NOMO-1 treated with DMSO at 0.1 percent for 48 hours (cell line): ENCODE results near the gene ITPRIPL1.
"Not testable (repeated sequence)": the region's sequence is repeated elsewhere in the genome, so short reads cannot be mapped to it uniquely, and the experiment has no call there.

Source experiments
- DNase-seq: peaks from one replicate; lab custom pipeline; 2025; ENCODE audit not compliant: unreplicated experiment; lab: John Stamatoyannopoulos, UW

The ITPRIPL1 gene, protein sequence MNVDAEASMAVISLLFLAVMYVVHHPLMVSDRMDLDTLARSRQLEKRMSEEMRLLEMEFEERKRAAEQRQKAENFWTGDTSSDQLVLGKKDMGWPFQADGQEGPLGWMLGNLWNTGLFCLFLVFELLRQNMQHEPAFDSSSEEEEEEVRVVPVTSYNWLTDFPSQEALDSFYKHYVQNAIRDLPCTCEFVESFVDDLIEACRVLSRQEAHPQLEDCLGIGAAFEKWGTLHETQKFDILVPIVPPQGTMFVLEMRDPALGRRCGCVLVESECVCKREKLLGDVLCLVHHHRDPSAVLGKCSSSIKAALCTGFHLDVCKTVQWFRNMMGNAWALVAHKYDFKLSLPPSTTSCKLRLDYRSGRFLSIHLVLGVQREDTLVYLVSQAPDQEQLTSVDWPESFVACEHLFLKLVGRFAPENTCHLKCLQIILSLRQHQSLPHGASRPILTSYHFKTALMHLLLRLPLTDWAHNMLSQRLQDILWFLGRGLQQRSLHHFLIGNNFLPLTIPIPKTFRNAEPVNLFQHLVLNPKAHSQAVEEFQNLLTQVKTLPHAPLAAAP

DNA sequence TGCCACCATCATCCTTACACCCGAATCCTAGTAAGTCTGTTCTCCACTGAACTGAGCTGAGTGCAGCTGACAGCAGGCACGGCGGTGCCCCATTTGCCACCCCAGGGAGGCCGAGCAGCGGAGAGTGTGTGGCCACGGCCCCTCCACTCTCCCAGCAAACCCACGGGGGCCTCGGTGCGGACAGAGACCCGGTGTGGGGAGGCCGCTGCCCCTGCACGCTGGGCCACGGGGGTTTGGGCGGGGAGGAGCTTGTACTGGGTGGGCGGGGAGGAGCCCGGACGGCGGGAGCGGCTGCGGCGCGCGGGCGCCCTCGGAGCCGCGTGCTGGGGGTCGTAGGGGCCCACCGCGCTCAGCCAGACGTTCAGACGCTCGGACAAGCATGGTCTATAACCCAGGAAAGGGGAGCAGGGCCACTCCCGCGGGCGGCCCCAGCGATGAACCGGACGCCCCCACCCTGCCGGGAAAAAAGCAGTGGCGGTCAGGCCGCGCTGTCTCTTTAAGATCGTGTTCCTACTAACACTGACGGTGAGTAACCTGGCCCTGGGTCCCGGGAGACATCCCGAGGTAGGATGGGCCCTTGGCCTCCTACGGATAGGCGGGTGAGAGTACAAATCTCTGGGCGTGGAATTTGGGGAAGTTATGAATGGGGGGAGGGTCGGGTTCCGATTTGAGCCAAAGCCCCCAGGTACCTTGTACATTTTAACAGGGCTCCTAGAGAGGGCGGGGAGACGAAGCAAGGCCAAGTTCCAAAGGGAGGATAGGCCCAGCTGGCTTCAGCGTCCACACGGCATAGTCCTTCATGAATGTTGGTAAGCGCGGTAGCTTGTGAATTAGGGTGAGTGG lies at the start of gene ITPRIPL1:
ITPRIPL1 (plus strand) TSS at position 277 of the 843 bp plus-strand sequence; CDS start at position 800, 523 bp downstream.
- DNase-seq = peak; percentile 3

DNA sequence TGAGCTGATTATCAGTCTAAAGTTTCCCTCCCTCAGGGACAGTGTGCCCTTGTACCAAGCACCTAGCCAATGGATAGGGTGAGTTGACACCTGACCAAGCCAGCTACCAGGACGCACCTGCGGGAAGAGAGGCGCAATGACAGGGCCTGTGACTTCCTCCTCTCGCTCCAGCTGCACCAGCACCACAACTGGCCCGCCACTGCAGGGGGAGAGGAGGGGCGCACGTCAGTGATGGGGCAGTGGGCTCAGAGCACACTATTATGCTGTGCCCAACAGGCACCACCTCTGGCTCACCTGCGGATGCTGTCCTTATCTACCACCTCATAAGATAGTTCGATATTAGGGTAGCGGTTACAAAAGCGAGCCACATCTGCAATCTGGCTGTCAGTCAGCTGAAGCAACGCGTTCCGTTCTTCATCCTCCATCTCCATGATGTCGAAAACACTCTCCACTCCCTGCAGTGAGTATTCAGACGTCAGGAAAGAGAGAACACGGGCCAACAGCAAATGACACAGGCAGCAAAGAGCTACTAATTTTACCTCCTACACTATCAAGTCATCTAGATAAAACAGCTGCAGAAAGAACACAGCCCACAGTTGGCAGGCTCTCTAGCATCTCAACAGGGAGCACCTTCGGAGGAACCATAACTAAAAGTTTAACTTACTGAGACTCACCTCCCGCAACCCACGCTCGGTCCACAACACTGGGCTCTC lies 48.2 kb upstream of the ITPRIPL1 start:
- DNase-seq = no peak

DNA sequence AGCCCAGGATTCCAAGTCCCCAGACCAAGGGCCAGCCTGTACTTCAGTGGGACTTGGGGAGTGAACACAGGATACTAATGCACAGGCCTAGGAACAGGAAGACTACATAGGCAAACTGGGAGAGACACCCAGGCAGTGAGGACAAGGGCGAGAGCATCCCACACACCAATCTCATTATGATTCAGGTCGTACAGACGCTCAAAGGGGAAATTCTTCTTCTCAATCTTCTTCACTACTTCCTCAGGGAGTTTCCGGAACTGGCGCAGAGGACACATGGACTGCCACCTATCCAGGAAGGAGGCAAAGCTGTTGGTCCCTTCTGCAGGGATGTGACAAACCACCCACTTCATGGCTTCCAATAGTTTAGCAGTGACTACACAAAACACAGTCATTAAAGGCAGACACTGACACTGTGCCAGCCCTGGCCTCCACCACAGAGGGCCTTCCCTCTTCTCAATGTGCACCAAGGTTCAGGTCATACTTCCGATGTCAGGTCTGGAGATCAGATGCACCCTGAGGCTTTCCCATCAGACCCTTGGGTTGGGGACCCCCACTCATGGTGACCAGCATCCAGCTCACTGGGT lies 37.8 kb upstream of the ITPRIPL1 start:
- no peak for DNase-seq

DNA sequence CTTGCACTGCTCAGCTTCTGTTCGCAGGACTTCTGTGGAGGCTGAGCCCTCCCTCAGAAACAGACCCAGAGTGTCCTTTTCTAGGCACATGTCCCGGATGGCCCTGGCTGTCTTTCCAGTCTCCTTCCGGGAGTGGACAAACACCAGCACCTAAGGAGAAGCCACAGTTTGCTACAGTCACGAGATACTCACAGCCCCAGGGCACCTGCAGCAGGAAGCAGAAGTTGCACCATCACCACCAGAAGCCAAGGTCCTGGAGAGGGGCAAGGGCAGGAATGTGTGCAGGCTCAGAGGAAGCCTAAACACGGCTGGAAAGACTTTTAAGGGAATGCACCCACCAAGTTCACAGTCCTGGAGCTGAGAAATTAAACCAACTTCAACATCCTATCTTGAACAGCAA lies 33.4 kb upstream of the ITPRIPL1 start:
- DNase-seq = no peak

DNA sequence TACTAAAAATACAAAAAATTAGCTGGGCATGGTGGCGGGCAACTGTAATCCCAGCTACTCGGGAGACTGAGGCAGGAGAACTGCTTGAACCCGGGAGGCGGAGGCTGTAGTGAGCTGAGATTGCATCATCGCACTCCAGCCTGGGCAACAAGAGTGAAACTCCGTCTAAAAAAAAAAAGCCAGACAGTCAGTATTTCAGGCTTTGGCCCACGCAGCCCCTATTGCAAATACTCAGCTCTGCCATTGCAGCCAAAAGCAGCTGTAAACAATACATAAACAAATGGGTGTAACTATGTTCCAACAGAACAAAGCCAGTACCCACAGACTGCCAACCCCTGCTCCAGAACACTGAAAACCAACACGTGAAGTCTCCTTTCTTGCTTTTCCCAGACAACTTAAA lies 30.8 kb upstream of the ITPRIPL1 start:
- not testable (repeated sequence) for DNase-seq

DNA sequence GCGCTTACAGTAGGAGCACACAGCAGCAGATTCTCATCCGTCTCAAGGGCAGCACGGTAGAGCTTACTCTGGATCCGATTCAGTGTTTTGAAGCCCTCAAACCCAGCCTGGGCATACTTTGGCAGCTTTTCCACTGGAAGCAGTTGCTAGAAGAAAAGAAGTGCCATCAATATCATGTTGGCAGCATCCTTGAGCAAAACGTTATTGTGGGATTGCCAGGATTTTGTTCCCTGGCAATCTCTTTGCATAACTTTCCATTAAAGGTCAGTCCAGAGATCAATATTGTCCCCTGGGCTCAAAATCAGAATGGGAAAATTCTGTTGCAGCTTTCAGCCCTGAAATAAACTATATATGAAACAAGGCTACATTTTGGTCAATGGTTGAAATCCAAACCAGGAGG lies 28.2 kb upstream of the ITPRIPL1 start:
- no peak for DNase-seq

DNA sequence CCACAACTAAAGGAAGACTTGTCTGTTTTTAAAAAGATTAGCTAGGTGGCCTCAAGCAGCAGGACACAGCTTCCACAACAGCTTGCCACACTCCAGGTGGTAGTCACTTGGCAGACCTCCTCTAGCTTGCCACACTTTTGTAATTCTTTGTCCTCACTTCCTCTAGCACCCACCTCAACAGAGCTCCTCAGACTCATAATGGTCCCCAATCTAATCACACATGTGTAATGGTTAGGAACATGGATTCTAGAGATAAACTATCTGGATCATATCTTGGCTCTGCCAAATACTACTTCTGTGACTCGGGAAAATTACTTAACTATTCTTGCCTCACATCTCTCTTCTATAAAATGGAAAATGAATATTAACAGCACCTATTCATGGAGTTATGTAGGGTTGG lies 23.3 kb upstream of the ITPRIPL1 start:
- no peak for DNase-seq

DNA sequence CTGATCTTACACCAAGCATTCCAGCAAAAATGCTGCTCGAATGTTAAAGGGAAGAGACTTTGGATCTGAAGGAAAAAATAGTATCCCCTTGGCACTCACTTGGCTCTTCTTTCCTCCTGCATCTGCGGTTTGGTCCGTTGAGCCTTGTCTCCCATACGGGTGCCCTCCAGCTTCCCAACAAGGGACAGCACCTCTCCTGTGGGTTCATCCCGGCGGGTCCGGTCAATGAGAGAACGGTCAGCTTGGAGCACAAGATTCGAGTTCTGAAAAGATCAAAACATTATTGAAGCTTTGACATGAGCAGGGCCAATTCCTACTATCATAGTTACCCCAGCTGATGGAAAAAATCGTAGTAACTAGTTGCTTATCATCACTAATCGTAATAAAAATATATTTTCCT lies 20.5 kb upstream of the ITPRIPL1 start:
- DNase-seq = no peak

DNA sequence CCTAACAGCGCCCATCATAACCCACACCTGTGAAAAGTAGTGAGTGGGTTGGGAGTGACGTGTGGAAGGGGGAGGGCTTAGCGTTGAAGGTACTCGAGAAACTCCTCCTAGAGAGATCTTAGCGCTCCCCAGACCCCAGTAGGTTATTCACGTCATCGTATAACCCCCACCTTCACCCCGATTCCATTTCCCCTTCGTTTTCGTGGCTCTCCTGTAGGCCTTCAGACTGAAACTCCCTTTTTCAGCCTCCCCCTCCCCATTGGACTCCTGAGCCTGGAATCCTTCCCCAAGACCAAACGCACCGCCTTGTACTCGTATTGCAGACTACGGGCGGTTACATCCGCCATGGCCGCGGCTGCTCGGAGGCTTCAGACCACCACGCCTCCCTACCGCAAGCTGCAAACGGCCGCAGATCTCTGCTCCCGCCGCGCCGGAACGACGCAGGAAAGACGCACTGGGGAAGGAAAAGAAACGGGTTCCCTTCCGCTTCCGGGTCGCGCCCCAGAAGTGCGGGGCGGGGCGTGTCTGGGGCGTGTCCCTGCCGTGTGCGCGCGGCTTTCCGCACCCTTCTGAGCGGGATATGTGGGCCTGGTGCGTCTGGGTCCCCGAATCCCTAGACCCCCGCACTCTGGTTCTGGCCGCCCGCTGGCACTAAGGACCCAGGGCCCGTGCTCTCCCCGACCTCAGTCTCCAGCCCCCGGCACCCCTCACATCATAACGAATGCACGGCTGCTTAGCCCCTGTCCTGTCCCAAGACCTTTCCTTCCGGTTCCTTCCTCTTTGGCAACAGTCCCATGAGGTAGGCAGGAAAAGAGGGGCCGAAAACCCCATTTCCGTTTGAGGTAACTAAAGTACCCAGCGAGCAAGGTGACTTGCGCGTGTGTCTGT lies 19.8 kb upstream of the ITPRIPL1 start, which contains the start of gene SNRNP200:
SNRNP200 (minus strand) TSS at position 456 of the 888 bp plus-strand sequence; CDS start at position 347, 109 bp downstream.
- peak; percentile 85 for DNase-seq

DNA sequence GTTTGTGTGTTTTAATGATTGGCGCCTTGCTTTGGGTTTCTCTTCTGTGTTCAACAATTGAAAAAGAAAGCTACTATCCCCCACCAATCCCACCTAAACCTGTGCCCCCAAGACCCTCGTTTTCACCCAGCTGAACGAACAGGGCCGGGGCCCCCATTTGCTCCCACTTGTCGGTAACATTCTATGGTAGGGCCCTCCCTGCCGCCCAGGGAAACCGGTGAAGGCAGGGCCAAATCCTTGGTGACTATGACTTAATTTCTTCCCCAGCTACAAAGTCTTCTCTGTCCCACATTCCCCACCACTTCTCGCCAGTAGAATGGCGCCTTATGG lies 19.2 kb upstream of the ITPRIPL1 start:
- no peak for DNase-seq

DNA sequence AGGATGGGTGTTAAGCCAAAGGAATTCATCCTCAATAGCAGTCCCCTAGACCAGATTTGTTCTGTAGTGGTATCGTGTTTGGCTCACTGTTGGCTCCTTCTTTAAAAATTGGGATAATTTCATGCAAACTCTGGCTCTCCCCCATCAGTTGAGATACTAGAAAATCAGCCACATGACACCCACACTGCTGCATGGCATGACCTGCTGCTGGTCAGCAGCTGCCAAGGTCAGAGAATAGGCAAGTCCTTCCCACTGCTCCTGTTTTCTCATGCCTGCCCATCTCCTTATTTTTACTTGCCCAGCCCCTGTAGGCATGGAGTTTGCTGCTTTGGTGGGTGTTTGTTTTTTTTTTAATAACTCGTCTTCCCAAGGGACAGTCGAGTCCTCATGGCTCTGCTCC lies 18.7 kb upstream of the ITPRIPL1 start:
- no peak for DNase-seq

DNA sequence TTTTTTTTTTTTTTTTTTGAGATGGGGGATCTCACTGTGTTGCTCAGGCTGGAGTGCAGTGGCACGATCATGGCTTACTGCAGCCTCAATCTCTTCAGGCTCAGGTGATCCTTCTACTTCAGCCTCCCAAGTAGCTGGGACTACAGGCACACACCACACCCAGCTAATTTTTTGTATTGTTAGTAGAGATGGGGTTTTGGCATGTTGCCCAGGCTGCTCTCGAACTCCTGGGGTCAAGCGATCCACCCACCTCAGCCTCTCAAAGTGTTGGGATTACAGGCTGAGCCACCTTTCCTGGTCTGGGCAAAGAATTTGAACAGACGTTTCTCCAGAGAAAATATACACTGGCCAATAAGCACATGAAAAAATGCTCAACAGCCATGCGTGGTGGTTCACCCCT lies 16.9 kb upstream of the ITPRIPL1 start:
- DNase-seq = no peak

DNA sequence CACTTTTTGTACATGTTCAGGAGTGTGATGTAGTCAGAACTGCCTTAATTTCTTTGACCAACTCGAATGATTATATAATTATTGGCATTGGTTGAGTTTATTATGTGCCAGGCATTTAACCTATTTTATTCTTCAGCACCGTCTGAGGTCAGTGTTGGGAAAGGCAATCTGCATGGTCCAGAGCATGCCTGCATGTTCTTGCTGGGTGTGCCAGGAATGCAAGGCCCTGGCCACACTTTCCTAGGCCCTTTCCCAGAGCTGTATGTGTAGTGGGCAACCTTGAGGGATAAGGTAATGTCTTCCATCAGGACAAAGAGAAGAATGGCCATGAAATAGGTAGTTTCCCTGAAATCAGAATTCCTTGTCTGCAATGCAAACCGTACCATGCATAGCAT lies 10.1 kb upstream of the ITPRIPL1 start:
- DNase-seq = no peak

DNA sequence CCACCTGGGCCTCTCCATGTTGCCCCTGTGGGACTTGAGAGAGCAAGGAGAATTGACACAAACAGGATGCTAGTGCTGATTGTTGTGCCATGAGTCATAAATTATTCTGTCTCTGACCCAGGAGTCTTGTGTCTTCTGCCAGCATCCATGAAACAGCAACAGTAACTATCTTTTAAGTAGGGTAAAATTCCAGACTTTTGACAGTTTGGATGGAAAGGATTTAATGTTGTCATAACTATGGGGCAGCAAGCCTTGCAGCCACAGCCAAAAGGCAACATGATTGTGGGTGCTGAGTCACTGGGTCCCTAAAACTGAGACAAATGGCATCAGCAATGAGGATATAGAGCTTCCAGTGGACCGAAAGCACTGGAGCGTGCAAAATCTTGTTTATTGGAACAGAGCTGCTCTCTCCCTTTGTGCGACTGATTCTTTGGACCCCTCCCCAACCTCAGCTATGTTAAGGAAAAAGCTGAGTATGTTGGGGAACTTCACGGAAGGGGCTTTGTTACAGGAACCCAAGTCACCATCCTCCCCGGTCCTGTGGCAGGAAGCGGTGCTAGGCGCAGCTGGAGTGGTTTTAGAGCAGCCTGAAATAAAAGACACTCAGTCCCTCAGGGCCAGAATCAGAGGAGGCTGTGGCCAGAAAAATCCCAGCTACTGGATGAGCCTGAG lies 9.6 kb upstream of the ITPRIPL1 start:
- DNase-seq = no peak

DNA sequence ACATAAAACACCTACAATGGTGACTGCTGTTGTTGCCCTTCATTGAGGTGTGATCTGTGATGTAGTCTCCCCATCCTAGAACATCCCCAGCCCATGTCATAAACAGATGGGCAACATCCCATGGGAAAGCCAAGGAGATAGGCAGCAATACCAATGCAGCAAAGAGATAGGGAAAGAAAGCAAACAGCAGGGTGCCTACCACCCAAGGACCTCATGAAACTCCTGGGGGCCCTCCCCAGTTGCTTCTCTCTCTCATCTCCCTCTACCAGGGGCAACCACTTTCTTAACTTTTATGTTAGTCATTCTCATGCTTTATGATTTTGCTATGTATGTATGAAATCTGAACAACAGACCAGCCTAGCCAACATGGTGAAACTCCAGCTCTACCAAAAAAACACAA lies 8.1 kb upstream of the ITPRIPL1 start:
- DNase-seq = no peak

DNA sequence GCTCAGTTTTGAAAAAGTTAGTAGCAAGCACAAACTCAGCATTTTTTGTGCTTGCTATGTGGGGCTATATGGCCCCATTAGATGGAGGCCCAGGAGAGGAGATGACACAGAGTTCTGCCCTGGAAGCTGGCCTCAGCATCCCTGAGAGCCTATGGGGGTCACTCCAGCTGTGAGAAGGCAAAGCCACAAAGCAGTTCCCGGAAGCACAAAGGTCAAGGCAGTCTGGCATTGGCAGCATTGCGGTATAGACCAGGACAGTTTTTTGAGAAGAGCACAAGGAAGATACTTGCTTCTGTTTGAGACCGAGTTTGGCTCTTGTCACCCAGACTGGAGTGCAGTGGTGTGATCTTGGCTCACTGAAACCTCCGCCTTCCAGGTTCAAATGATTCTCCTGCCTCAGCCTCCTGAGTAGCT lies 7.5 kb upstream of the ITPRIPL1 start:
- DNase-seq = no peak

DNA sequence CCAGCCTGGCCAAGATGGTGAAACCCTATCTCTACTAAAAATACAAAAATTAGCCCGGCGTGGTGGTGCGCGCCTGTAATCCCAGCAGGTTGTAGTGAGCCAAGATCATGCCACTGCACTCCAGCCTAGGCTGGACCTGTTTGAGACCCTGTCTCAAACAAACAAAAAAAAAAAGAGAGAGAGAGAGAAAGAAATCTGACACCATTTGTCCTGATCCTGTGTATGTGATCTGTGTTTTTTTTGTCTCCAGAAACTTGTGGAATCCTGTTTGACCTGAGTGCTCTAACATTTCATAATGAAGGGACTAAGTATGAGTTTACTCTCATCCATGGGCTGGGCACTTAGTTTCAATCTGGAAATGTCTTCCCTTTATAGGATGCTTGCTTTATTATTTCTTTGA lies 6.4 kb upstream of the ITPRIPL1 start:
- no peak for DNase-seq

DNA sequence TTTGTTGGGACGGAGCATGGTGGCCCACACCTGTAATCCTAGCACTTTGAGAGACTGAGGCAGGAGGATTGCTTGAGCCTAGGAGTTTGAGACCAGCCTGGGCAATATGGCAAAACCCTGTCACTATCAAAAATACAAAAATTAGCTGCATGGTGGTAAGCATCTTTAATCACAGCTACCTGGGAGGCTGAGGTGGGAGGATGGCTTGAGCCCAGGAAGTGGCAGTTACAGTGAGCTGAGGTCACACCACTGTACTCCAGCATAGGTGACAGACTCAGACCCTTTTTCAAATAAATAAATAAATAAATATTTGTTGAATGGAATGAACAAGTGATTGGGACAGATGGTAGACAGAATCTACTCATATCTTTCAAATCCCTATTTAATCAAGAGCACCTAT lies 5.7 kb upstream of the ITPRIPL1 start:
- DNase-seq = no peak

DNA sequence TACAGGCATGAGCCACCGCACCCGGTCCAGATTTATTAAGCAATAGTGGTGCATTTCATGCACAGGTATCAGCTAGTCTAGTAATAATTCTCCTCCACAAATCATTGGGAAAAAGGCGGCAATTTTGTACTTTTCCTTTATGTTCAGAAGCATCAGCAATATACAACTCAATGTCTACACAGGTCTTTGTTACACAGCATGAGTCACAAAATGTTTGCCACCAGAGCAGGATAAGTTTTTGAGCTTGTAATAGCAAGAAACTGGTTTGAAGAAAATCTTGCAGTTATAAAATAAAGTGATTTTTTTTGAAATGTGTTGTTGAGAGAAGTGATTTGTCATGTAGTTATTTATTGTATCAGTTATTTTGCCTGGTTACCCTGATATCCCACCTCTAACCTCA lies 4.8 kb upstream of the ITPRIPL1 start:
- DNase-seq = no peak
